Left kidney (tissue), 2 donors: ENCODE results near the gene MS4A7. TPM values are rescaled to one million over a fixed set of nuclear protein-coding genes. Genes with fewer than 3 reads are reported as not detected.

Experiments
- DNase-seq: peaks from one replicate; pipeline ENCODE4 v3.0.0-alpha.2; 2013
- polyA plus RNA-seq: library from polyadenylated mRNA; unstranded; fragments of 120-200 nt; gene quantifications from one replicate; pipeline ENCODE4 v1.2.1, GENCODE V29; 2013; ENCODE audit not compliant: insufficient read length

MS4A7 gene
- polyA plus RNA-seq, 1 donor, result 5.7 TPM

GRCh38 chr11:60370811-60371298, 7.5 kb upstream of the MS4A7 start:
- DNase-seq, result no peak

GRCh38 chr11:60371386-60371785, 6.9 kb upstream of the MS4A7 start:
- DNase-seq, result no peak

GRCh38 chr11:60371854-60372253, 6.5 kb upstream of the MS4A7 start:
- no peak for DNase-seq

GRCh38 chr11:60372767-60373166, 5.6 kb upstream of the MS4A7 start:
- DNase-seq, result no peak

GRCh38 chr11:60375316-60375715, 3.0 kb upstream of the MS4A7 start:
- DNase-seq, result no peak

GRCh38 chr11:60376601-60377000, 1.7 kb upstream of the MS4A7 start:
- DNase-seq, result no peak

- DNase-seq, result no peak
Measured at GRCh38 chr11:60377401-60378136, 763 bp upstream of the MS4A7 start.

GRCh38 chr11:60389279-60389910, 11.1 kb downstream of the MS4A7 start:
- DNase-seq, result no peak

GRCh38 chr11:60390419-60390818, 12.1 kb downstream of the MS4A7 start:
- DNase-seq, result no peak

- DNase-seq, result no peak
Measured at GRCh38 chr11:60392361-60392760, 14.0 kb downstream of the MS4A7 start.

- DNase-seq, result no peak
Measured at GRCh38 chr11:60393016-60393415, 14.7 kb downstream of the MS4A7 start.

GRCh38 chr11:60394666-60395380, 16.5 kb downstream of the MS4A7 start:
- DNase-seq, result no peak

GRCh38 chr11:60396382-60396781, 18.1 kb downstream of the MS4A7 start, which contains the start of gene MS4A14:
Gene MS4A14 (plus strand): TSS chr11:60396459. CDS start chr11:60396579, 120 bp downstream.
- DNase-seq, result no peak

GRCh38 chr11:60396799-60397198, 18.5 kb downstream of the MS4A7 start:
- DNase-seq, result no peak

GRCh38 chr11:60420015-60420414, 41.7 kb downstream of the MS4A7 start:
- DNase-seq, result no peak

GRCh38 chr11:60422609-60423008, 44.3 kb downstream of the MS4A7 start:
- DNase-seq, result no peak

- DNase-seq, result no peak
Measured at GRCh38 chr11:60428517-60428916, 50.2 kb downstream of the MS4A7 start.

- no peak for DNase-seq
Measured at GRCh38 chr11:60429272-60429671, 50.9 kb downstream of the MS4A7 start, which contains the start of gene MS4A5. Gene MS4A5 (plus strand): TSS chr11:60429572. CDS start chr11:60429675, 103 bp downstream.

- DNase-seq, result no peak
Measured at GRCh38 chr11:60431251-60431650, 52.9 kb downstream of the MS4A7 start.

GRCh38 chr11:60433401-60433800, 55.1 kb downstream of the MS4A7 start:
- no peak for DNase-seq
